CD14-positive monocyte (primary cell): ENCODE measurements around the gene DRC3. TPM values are rescaled to one million over a fixed set of nuclear protein-coding genes. Genes with fewer than 3 reads are reported as not detected.

Source experiments
- DNase-seq, 3 donors: peaks; one replicate each; pipeline ENCODE4 v3.0.0-alpha.2; 2011 to 2022
- H2AFZ ChIP-seq: 2 replicates; pipeline ENCODE4 v1.6.0; 2012; ENCODE audit warnings: mild to moderate bottlenecking, low read depth, low read length, inconsistent platforms; ENCODE audit not compliant: insufficient read depth, poor library complexity, severe bottlenecking
- H3K27ac ChIP-seq, 2 donors: 1 replicate in 1 of 2; 2 replicates in 1 of 2; pipeline ENCODE4 v1.5.1; 2012 to 2013; ENCODE audit warnings: low read length in 2 of 2, control low read depth in 1 of 2, inconsistent platforms in 1 of 2, low read depth in 1 of 2, mild to moderate bottlenecking in 1 of 2
- H3K27me3 ChIP-seq, 2 donors: one replicate each; pipeline versions ENCODE4 v1.6.0 to v1.6.1; 2011 to 2013; ENCODE audit warnings: low read length in 2 of 2; ENCODE audit not compliant: control insufficient read depth in 2 of 2, insufficient read depth in 2 of 2
- H3K36me3 ChIP-seq, 2 donors: replicated peaks in 1 of 2; 1 replicate in 1 of 2; 2 replicates in 1 of 2; pipeline versions ENCODE4 v1.5.1 to v1.6.1; 2012 to 2013; ENCODE audit warnings: low read length in 2 of 2, control low read depth in 1 of 2, inconsistent platforms in 1 of 2, mild to moderate bottlenecking in 1 of 2; ENCODE audit not compliant: insufficient read depth in 2 of 2, control insufficient read depth in 1 of 2
- H3K4me1 ChIP-seq, 2 donors: 1 replicate in 1 of 2; 2 replicates in 1 of 2; pipeline versions ENCODE4 v1.5.1 to v1.6.1; 2012 to 2013; ENCODE audit warnings: low read length in 2 of 2, control low read depth in 1 of 2, inconsistent platforms in 1 of 2, mild to moderate bottlenecking in 1 of 2, moderate library complexity in 1 of 2; ENCODE audit not compliant: insufficient read depth in 2 of 2, control insufficient read depth in 1 of 2
- H3K4me2 ChIP-seq: replicated peaks from 2 replicates; pipeline ENCODE3; 2012; ENCODE audit warnings: low read length, moderate library complexity, mild to moderate bottlenecking; ENCODE audit not compliant: poor library complexity, severe bottlenecking; ENCODE audit errors: extremely low read depth
- H3K4me3 ChIP-seq, 3 experiments: fragments of 200-600 bp in 1 of 3; sonication (generic) in 1 of 3; replicated peaks in 1 of 3; 1 replicate in 2 of 3; 2 replicates in 1 of 3; pipeline ENCODE4 v1.5.1; 2011 to 2013; ENCODE audit warnings: low read length in 3 of 3, mild to moderate bottlenecking in 3 of 3, control low read depth in 2 of 3, low read depth in 2 of 3, inconsistent platforms in 1 of 3, moderate library complexity in 1 of 3
- H3K79me2 ChIP-seq: 2 replicates; pipeline ENCODE4 v1.6.0; 2012; ENCODE audit warnings: mild to moderate bottlenecking, control low read depth, inconsistent platforms, low read length, moderate library complexity; ENCODE audit not compliant: insufficient read depth
- H3K9ac ChIP-seq: 2 replicates; pipeline ENCODE4 v1.6.0; 2017; ENCODE audit warnings: low read length, mild to moderate bottlenecking; ENCODE audit not compliant: insufficient read depth, poor library complexity, severe bottlenecking
- H3K9me3 ChIP-seq, 2 donors: replicated peaks in 1 of 2; 1 replicate in 1 of 2; 2 replicates in 1 of 2; pipeline versions ENCODE4 v1.5.1 to v1.6.1; 2012 to 2013; ENCODE audit warnings: low read length in 2 of 2, control low read depth in 1 of 2; ENCODE audit not compliant: control insufficient read depth in 1 of 2, insufficient read depth in 1 of 2
- H4K20me1 ChIP-seq: 2 replicates; pipeline ENCODE4 v1.6.0; 2012; ENCODE audit warnings: mild to moderate bottlenecking, low read length, control low read depth, moderate library complexity; ENCODE audit not compliant: insufficient read depth
- H3K27ac Mint-ChIP-seq, 7 donors: one replicate each; pipeline ENCODE4 v1.8.0; 2020; ENCODE audit warnings: mild to moderate bottlenecking in 7 of 7, mixed read lengths in 7 of 7, moderate library complexity in 6 of 7, inconsistent platforms in 2 of 7
- H3K27me3 Mint-ChIP-seq, 3 donors: one replicate each; pipeline ENCODE4 v1.8.0; 2021 to 2022; ENCODE audit warnings: low read depth in 3 of 3, mild to moderate bottlenecking in 3 of 3, mixed read lengths in 3 of 3, moderate library complexity in 3 of 3, inconsistent platforms in 1 of 3
- H3K36me3 Mint-ChIP-seq, 2 donors: one replicate each; pipeline ENCODE4 v1.8.0; 2020; ENCODE audit warnings: mixed read lengths in 2 of 2, inconsistent platforms in 1 of 2, mild to moderate bottlenecking in 1 of 2
- H3K4me1 Mint-ChIP-seq: one replicate; pipeline ENCODE4 v1.8.0; 2020; ENCODE audit warnings: mild to moderate bottlenecking, mixed read lengths
- H3K4me3 Mint-ChIP-seq, 2 donors: one replicate each; pipeline ENCODE4 v1.8.0; 2020; ENCODE audit warnings: mild to moderate bottlenecking in 2 of 2, mixed read lengths in 2 of 2, moderate library complexity in 1 of 2
- H3K9me3 Mint-ChIP-seq, 7 donors: one replicate each; pipeline ENCODE4 v1.8.0; 2020 to 2022; ENCODE audit warnings: mixed read lengths in 7 of 7, mild to moderate bottlenecking in 6 of 7, moderate library complexity in 6 of 7, inconsistent platforms in 2 of 7
- CTCF ChIP-seq: fragments of 200-600 bp; IDR thresholded peaks from one replicate; pipeline ENCODE4 v1.8.0; 2022; ENCODE audit warnings: antibody characterized with exemption, mild to moderate bottlenecking
- WGBS: methylation state at CpG from one replicate; pipeline ENCODE4 v1.1.5; 2013; ENCODE audit warnings: missing lambda C conversion rate; ENCODE audit not compliant: insufficient coverage; 5-methylcytosine and 5-hydroxymethylcytosine counted together
- intact Hi-C, 2 donors: fragments of 100-400 bp; cut with micrococcal nuclease; formaldehyde crosslinking; loops; one replicate each; pipeline versions ENCODE4 v1.15.0 to v1.15.1; 2023
- polyA plus RNA-seq, 3 donors: library from polyadenylated mRNA; depleted of rRNA in 1 of 3; unstranded in 2 of 3; stranded (reverse) in 1 of 3; fragments of 300-500 nt in 2 of 3; fragments of >200 nt in 1 of 3; fragmentation: Illumina TruSeq in 2 of 3; gene quantifications; 1 replicate in 2 of 3; 2 replicates in 1 of 3; pipeline ENCODE4 v1.2.3, GENCODE V29; 2012 to 2021

The DRC3 gene
- polyA plus RNA-seq, 3 donors, result 0.23 to 0.58 (median 0.39) TPM

DNA sequence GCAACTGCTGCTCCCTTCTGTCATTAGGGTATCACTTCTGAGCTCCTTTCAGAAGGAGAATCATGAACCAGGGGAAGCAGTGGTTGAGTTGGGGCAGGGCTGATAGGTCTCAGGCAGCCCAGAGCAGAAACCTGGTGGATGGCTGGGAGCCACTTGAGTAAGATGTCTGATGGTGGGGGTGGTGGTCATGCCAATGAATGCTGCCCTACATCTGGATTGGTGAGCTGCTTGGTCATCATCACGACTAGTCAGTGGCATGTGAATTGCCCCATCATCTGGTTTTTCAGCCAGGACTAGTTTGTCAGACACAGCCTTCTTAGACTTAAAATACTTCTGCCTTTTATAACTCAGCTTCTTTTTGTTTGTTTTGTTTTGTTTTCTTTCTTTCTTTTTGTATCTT, 69.1 kb downstream of the DRC3 start:
- Mint-ChIP-seq H3K4me3 (no peak overlapping the region), H3K4me1 (peaks cover 43% of the 10 kb centered on the region), H3K9me3 (no peaks in the 10 kb centered on the region), H3K27ac (peak overlapping the region in 2 of 7 donors; percentile 6 to 32), H3K36me3 (peaks cover 6 to 12% of the 10 kb centered on the region in 2 donors), H3K27me3 (peaks cover 0 to 2% (median 0%) of the 10 kb centered on the region in 3 donors)
- intact Hi-C loops, result no loop called here
- H3K4me2 ChIP-seq, result no peak overlapping the region
- no peak for TF ChIP-seq CTCF
- H3K9me3 ChIP-seq, result no peaks in the 10 kb centered on the region
- no peaks in the 10 kb centered on the region for H3K27me3 ChIP-seq
- no peak overlapping the region for H3K9ac ChIP-seq
- no peak overlapping the region for H2AFZ ChIP-seq
- peaks cover 2 to 7% of the 10 kb centered on the region in 2 donors for H3K36me3 ChIP-seq
- H4K20me1 ChIP-seq, result peaks cover 8% of the 10 kb centered on the region
- H3K79me2 ChIP-seq, result peaks cover 32% of the 10 kb centered on the region
- no peak overlapping the region for H3K4me3 ChIP-seq
- H3K27ac ChIP-seq, result no peak overlapping the region
- peak; percentile 8 to 46 (median 15) for DNase-seq
- H3K4me1 ChIP-seq, result peaks cover 31 to 34% of the 10 kb centered on the region in 2 donors
- WGBS, result no CpG with 5 or more reads among the region's 1 CpG

DNA sequence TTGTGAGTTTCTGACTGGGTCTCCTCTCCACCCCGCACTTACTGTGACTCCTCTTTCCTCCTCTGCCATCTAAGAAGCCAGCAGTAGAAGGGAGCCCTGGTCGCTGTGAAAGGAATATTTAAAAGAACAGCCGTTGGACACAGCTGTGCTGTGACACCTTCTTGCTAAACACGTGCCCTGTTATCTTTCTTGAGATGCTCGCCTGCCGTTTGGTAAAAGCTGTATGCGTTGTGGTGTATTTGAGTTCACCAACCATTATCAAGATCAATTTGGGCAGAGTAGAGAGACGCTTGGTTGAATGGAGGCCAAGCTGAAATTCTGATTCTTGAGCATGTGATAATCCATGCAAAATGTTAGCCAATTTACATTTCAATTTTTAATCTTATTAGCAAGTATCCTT, 70.3 kb downstream of the DRC3 start:
- no peak for TF ChIP-seq CTCF
- Histone ChIP-seq H3K36me3 (peaks cover 9 to 19% of the 10 kb centered on the region in 2 donors), H3K4me1 (peaks cover 18 to 22% of the 10 kb centered on the region in 2 donors), H3K79me2 (peaks cover 27% of the 10 kb centered on the region), H3K9ac (no peak overlapping the region), H2AFZ (no peak overlapping the region), H3K27ac (no peak overlapping the region), H3K9me3 (no peaks in the 10 kb centered on the region), H4K20me1 (peaks cover 4% of the 10 kb centered on the region), H3K4me3 (no peak overlapping the region), H3K27me3 (no peaks in the 10 kb centered on the region), H3K4me2 (no peak overlapping the region)
- peaks cover 12 to 21% of the 10 kb centered on the region in 2 donors for H3K36me3 Mint-ChIP-seq
- H3K4me1 Mint-ChIP-seq, result peaks cover 33% of the 10 kb centered on the region
- WGBS, result 100% methylated on average over 1 of the region's 8 CpGs
- intact Hi-C loops, result no loop called here
- DNase-seq, result no peak
- peaks cover 0 to under 1% (median 0%) of the 10 kb centered on the region in 7 donors for H3K9me3 Mint-ChIP-seq
- peak overlapping the region in 1 of 7 donors; percentile 48 for H3K27ac Mint-ChIP-seq
- H3K4me3 Mint-ChIP-seq, result no peak overlapping the region
- peaks cover 0 to 2% (median 0%) of the 10 kb centered on the region in 3 donors for H3K27me3 Mint-ChIP-seq
